Stimulated activated CD8-positive, alpha-beta memory T cell treated with anti-CD3 and anti-CD28 coated beads, Interleukin-15, amount 100 ng/mL, for 48 hours (primary cell): ENCODE measurements around the gene TNFRSF4.

Source experiments
- DNase-seq, 2 donors: peaks; one replicate each; pipeline ENCODE4 v3.0.0-alpha.2; 2020; ENCODE audit warnings: low read depth in 2 of 2

Gene TNFRSF4

GRCh38 chr1:1232796-1233566, 19.0 kb upstream of the TNFRSF4 start:
- no peak for DNase-seq

- DNase-seq: no peak
Observed at GRCh38 chr1:1232208-1232795, 18.3 kb upstream of the TNFRSF4 start, which contains the start of gene B3GALT6. Gene B3GALT6, plus strand, starts transcription at chr1:1232237. Its CDS starts 42 bp downstream, at chr1:1232279.

DNA sequence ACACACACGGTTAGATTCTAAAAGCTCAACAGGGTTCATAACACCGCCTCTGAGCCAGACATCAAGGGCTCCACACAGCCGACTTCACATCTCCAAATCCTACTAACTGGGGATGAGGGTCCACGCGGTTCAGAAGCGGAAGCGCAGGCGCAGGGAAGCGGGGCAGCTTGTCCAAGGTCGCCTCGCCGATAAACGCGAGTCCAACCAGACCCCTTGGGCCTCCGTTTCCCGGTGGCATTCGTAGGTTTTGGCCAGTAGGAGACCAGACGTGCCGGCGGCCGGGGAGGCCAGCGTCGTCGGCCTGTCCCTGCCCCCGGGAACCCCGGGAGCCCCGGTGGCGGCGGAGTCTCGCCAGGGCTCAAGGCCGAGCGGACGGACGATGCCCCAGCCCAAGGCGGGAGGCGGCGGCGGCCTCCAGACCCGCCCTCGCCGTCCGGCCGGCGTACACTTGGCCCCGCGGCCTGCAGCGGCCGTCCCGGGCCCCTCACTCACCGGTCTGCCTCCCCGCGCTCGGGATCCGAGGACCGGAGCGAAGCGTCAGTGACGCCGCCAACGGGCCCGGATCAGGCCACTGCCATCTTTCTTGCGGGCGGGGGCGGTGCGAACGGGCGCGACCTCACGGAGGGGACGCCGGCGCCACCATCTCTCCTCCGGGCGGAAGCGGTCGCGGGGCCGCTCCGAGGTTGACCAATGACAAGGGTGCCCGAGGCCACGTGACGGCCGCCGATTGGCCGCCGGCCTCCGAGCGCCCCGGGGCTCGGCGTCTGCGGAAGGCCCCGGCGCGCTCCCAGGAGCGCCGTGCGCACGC, 17.7 kb upstream of the TNFRSF4 start, which contains the start of gene SDF4:
TSS of gene SDF4 (minus strand) at position 602 of the 808 bp plus-strand sequence. CDS start 3,229 bp downstream, outside the sequence.
- peak; percentile 95 to 96 for DNase-seq

DNA sequence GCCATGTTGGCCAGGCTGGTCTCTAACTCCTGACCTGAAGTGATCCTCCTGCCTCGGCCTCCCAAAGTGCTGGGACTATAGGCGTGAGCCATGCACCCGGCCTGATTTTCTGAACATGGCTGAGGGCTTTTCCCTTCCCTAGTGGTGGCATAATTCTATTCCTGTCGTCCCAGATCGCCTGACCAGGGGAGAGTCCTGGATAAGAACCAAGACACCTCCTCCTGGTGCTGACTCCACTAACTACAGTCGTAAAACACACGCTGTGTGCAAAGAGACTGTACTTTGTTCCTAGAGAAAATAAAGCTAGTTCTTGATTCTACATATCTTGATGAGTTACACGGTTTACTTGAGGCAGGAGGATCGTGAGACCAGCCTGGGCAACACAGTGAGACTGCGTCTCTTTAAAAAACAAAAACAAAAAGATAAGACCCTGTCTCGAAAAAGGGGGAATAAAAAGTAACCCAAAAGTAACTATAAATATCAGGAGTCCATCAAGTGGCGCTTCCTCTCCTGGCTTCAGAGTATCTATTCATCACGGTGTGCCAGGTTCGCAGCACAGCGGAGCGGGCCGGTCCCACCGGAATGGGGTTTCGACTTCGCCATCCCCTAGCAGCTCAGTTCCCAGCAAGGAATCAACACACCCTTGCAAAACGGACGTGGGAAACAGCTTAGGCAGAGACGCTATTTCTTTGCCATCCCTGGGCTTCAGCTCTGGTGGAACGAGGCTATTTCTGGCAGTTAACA, 16.9 kb upstream of the TNFRSF4 start:
- DNase-seq: no peak

GRCh38 chr1:1229770-1230169, 15.8 kb upstream of the TNFRSF4 start:
- DNase-seq: no peak

DNA sequence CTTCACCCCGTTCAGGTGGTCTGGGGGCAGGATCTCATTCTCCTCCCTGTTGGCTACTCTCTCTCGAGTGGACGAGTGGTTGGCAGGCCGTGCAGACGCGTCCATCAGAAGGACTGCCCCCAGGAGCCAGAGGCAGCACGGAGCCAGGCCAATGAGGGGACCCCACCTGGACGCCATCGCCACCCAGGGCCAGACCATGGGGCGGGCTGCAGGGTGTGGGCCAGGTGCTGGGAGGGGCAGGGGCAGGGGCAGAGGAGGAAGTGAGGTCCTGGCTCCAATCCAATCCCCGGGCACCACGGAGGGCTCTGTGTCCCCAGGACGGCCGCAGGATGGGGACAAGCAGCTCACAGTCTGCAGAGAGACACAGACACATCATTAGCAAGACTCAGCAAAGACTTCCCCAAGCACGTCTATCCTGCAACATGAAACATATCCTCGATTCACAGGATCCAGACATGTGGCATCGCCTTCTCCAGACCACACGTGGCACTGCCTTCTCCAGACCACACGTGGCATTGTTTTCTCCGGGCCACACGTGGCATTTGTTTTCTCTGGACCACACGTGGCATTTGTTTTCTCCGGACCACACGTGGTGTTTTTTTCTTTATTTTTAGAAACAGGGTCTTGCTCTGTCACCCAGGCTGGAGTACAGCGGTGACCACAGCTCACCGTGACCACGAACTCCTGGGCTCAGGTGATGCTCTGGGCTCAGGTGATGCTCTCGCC, 14.8 kb upstream of the TNFRSF4 start:
- DNase-seq: no peak

- no peak for DNase-seq
Observed at GRCh38 chr1:1228187-1228586, 14.2 kb upstream of the TNFRSF4 start.

DNA sequence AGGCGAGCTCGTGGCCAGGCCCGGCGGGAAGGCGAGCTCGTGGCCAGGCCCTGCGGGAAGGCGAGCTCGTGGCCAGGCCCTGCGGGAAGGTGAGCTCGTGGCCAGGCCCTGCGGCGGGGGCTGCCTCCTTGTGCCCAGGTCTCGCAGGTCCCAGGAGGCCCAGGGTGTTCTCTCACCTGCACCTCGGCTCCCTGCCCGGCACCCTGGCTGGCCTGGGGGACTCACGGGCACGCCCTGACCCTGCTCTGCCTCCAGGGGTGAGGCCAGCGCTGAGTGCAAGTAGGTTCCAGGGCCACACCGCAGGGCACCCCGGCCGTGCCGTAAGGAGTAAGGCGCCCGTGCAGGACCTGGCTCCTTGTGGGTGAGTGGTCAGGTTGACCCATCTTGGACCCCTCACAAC, 13.4 kb upstream of the TNFRSF4 start:
- no peak for DNase-seq

- no peak for DNase-seq
Observed at GRCh38 chr1:1226566-1227362, 12.8 kb upstream of the TNFRSF4 start.

GRCh38 chr1:1225913-1226312, 12.0 kb upstream of the TNFRSF4 start:
- no peak for DNase-seq

- DNase-seq: no peak
Observed at GRCh38 chr1:1225238-1225845, 11.4 kb upstream of the TNFRSF4 start.

DNA sequence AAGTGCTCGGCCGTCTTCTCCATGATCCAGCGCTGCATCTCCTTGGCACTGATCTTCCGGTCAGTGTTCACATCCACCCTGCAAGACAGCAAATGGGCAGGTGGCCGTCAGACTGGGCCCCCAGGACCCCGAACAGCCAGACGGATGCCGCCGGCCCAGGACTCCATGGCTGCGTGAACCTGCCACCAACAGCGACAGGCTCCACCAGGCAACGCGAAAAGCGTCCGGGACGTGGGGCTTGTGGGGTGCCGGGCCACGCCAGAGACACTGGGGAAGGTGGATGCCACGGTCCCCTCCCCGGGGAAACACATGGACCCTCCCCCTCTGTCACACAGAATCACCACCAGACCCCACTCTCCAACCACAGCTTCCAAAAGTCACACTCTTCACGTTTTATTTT, 9.9 kb upstream of the TNFRSF4 start:
- DNase-seq: no peak

DNA sequence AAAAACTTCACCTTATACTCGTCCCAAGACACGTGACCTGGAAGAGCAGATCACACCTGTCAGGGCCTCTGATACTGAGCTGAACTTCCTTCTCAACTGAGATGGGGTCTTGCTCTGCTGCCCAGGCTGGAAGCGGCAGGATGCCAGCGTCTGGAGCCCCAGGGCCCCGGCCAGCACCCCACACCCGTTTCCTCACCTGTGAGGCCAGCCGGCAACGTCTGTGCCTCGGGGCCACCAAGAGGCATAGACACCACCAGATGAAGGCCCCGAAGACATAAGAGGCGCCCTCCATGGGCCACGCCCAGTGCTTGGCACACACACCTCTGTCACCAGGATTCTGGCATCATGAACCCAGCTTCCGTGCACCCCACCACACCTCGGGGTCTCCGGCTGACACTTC, 9.4 kb upstream of the TNFRSF4 start:
- DNase-seq: no peak

GRCh38 chr1:1222575-1223225, 8.7 kb upstream of the TNFRSF4 start:
- DNase-seq: no peak

- DNase-seq: no peak
Observed at GRCh38 chr1:1221887-1222574, 8.1 kb upstream of the TNFRSF4 start.

DNA sequence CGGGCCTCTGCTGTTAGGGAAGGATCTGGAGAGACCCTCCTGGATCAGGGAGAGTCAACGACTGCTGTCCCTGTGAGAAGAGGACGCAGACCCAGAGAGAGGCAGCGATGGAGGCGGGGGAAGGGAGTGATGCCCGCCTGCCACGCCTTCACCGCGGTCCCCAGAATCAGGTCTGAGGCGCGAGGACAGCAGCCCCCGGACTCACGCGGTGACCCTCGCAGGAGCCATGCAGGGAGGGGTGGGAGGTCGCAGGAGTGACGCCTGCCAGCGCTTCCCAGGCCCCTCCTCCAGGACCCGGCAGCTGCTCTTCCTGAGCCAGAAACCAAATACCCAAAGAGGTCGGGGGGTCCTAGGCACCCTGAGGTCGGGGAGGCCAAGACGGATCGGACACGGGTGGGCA, 6.2 kb upstream of the TNFRSF4 start:
- DNase-seq: no peak

DNA sequence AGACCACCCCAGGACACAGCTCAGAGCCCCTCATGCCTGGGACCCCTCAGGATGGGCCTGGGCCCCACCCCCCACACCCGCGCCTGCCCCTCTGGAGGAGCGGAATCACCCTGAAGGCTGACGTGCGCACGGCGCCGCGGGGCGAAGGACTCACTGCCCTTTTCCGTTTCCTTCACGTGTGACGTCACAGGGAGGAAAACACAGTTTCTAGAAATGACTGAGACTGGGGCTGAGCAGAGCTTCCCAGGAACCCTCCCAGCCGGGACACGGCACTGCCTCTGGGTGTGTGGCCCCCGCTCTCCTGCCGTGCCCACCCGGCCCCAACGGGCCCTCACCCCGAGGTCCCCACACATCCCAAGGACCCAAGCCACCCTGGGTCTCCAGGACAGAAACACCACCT, 5.4 kb upstream of the TNFRSF4 start:
- DNase-seq: no peak

- DNase-seq: no peak
Observed at GRCh38 chr1:1218524-1219200, 4.7 kb upstream of the TNFRSF4 start.
